NB4 (cell line): ENCODE measurements around the gene ANKRD65.
"Not testable (repeated sequence)": the region's sequence is repeated elsewhere in the genome, so short reads cannot be mapped to it uniquely, and the experiment has no call there.

ENCODE experiments used
- DNase-seq: peaks from one replicate; pipeline ENCODE4 v3.0.0; 2010; ENCODE audit warnings: low read depth
- H3K4me3 ChIP-seq: one replicate; pipeline ENCODE4 v1.5.1; 2011; ENCODE audit warnings: mild to moderate bottlenecking, low read depth, low read length, moderate library complexity
- MYC ChIP-seq: IDR thresholded peaks from 2 replicates; pipeline ENCODE4 v1.6.1; 2011; ENCODE audit warnings: low read depth, low read length
- POLR2A ChIP-seq: IDR thresholded peaks from 2 replicates; pipeline ENCODE4 v1.6.1; 2011; ENCODE audit warnings: mild to moderate bottlenecking; ENCODE audit not compliant: insufficient read length; ENCODE audit errors: extremely low read depth
- TF ChIP-seq, protein P1 (sequence below): IDR thresholded peaks from one replicate; pipeline ENCODE4 v1.5.1; 2012; ENCODE audit warnings: low read depth, low read length
- TF ChIP-seq, protein P2 (sequence below): IDR thresholded peaks from 2 replicates; pipeline ENCODE4 v1.6.1; 2011; ENCODE audit warnings: low read depth, low read length

Gene ANKRD65

DNA sequence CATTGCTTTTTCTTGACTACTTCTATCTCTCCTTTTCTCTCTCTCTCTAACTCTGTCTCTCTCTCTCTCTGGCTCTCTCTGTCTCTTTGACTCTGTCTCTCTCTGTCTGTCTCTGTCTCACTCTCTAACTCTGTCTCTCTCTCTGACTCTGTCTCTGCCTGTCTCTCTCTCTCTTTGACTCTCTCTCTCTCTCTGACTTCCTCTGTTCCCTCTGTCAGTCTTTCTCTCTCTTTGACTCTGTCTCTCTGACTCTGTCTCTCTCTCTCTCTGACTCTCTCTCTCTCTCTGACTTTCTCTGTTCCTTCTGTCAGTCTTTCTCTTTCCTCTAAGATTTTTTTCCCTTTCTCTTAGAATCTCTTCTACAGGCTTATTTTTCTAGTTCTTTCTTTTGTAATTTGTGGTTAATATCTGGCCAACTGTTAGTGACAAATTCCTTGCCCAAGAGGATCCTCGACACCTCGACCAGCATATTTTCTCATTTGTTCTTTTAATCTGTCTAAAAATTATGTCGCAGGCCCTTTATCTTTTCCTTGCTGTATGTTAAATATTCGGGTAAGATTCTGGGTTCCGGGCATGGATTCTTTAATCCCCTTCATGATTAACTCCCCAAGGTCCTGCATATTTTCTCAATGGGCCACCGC, 28.1 kb upstream of the ANKRD65 start, which contains the start of gene ATAD3C:
TSS of gene ATAD3C (plus strand) at position 591 of the 641 bp plus-strand sequence. CDS start 995 bp downstream, outside the sequence.
- DNase-seq, result no peak
- H3K4me3 ChIP-seq, result no peak within 1 kb of the TSS
- TF ChIP-seq MYC (no peak), POLR2A (no peak)
- TF ChIP-seq, protein P1, sequence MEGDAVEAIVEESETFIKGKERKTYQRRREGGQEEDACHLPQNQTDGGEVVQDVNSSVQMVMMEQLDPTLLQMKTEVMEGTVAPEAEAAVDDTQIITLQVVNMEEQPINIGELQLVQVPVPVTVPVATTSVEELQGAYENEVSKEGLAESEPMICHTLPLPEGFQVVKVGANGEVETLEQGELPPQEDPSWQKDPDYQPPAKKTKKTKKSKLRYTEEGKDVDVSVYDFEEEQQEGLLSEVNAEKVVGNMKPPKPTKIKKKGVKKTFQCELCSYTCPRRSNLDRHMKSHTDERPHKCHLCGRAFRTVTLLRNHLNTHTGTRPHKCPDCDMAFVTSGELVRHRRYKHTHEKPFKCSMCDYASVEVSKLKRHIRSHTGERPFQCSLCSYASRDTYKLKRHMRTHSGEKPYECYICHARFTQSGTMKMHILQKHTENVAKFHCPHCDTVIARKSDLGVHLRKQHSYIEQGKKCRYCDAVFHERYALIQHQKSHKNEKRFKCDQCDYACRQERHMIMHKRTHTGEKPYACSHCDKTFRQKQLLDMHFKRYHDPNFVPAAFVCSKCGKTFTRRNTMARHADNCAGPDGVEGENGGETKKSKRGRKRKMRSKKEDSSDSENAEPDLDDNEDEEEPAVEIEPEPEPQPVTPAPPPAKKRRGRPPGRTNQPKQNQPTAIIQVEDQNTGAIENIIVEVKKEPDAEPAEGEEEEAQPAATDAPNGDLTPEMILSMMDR, result no peak
- TF ChIP-seq, protein P2, sequence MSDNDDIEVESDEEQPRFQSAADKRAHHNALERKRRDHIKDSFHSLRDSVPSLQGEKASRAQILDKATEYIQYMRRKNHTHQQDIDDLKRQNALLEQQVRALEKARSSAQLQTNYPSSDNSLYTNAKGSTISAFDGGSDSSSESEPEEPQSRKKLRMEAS, result no peak

DNA sequence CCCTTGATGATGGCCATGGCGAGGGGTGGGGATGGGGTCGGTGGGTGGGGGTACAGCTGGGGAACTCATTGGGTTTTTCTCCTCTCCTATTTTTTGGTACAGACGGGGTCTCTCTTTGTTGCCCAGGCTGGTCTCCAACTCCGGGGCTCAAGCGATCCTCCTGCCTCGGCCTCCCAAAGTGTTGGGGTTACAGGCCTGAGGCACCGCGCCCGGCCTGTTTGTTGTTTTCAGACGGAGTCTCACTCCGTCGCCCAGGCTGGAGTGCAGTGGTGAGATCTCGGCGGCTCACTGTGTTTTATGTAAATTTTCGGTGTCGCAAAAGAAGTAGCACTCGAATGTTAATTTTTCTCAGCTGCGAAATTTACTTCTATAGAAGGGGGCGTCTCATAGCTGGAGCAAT, 25.6 kb upstream of the ANKRD65 start:
- not testable (repeated sequence) for DNase-seq, H3K4me3 ChIP-seq

DNA sequence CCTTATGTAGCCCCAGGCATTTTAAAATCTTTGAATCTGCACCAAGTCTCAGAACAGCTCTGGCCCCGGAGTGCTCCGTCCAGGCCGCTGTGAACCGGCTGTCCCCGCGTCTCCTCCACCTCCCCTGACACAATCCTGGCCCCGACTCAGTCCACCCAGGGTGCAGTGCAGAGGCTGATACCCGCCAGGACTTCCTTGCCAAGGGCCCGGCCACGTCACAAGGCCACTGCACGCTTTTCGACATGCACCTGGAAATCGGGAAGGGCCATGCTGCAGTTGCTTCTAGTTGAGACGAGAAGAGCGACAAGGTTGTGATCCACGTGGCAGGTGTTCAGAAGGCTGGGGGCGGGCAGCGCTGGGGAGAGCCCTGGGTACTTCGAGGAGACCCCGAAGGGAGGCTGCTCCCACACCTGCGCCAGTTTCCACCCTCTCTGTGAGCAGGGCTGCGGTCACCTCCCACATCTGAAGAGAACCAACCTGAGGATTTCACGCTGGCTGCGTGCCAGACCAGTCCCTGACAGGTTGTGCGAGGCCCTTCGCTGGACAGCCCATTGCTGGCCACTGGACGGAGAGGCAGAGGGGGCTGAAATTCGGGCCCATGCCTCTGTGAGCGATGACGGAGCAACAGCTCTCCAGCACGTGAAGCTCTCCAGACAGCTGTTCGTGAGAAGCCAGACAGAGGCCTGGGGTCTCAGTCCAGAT, 21.1 kb upstream of the ANKRD65 start:
- TF ChIP-seq POLR2A (no peak), MYC (no peak)
- TF ChIP-seq, protein P1, result no peak
- TF ChIP-seq, protein P2, result no peak
- no peak for DNase-seq
- no peak overlapping the region for H3K4me3 ChIP-seq

DNA sequence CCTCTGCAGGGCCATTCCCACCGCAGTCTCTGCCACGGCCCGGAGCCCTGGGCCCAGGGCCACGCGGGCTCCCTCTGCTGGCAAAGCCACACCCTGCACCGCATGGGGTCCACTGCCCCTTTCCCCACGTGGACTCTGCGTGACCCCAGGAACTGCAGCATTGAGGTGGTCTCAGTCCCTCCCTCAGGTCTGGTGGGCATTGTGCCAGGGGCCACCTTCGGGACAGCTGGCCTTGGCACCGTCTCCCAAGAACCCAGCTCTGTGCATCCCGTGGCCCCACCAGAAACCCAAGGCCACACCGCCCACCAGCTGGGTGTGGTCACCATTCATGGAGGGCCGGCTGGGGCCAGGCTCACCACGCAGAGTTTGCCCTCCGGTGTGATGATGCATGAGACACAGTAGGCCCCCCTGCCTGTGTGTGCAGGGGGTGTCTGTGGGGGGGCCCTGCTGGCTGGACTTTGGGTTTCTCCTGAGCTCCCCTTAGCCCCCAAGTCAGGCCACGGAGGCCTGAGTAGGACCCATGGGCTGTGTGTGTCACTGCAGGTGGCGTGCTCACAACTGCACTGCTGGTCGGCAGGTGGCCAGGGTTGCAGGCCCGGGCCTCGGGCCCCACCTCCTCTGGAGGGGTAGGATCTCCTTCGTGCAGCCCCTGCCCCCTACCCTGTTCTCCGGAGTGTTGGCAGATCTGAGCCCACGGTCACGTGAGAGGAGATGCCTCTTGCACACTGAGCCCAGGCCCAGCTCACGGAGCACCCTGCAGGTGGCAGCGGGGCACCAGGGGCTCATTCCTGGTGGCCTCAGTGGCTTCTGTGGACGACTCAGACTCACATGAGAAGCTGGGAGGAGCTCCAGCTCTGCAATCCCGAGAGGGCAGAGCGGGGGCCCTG, 20.2 kb upstream of the ANKRD65 start:
- H3K4me3 ChIP-seq, result no peak overlapping the region
- TF ChIP-seq MYC, result peak; percentile 86
- no peak for TF ChIP-seq POLR2A
- TF ChIP-seq, protein P1, result peak; percentile 75
- TF ChIP-seq, protein P2, result peak; percentile 89
- peak; percentile 56 for DNase-seq

DNA sequence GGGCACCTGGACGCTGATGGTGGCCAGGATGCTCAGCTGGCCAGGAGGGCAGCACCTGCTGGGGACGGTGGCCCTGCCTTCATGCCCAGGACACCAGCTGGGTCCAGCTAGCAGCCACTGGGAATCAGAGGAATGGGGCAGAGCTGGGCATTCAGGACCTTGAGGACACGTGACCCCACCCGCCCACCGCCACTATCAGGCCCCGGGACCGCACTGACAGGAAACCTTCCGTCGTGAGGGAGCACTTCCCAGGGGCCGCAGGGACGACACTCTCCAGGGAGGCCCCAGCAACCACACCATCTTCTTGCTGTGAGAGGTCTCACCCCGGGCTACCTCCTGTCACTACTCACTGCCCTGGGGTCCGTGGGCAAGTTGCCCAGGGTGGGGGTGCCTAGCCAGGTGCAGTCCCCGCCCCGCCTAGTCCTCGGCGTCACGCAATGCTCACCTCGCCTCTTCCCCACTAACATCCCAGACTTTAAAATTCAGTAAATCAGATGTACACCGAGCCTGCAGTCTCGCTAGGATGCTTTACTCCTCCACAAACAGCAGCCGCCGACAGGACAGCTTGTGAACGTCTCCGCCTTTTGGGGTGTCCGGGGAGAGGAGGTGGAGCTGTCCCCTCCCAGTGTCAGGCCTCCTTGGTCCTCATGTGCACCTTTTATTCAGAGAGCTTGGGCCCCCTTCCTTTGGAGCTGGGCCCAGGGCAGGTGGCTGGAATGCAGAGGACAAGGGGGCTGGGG, 19.4 kb upstream of the ANKRD65 start:
- TF ChIP-seq, protein P1, result no peak
- TF ChIP-seq, protein P2, result no peak
- TF ChIP-seq MYC, result no peak
- TF ChIP-seq POLR2A, result no peak
- DNase-seq, result no peak
- H3K4me3 ChIP-seq, result no peak overlapping the region
